IMR-90 (cell line): ENCODE measurements around the gene VIT. TPM values are rescaled to one million over a fixed set of nuclear protein-coding genes. Genes with fewer than 3 reads are reported as not detected.

Experiments
- ATAC-seq: fragments of 200-7000 bp; cut with Tn5 transposase; 2 replicates; pipeline ENCODE4 v1.9.1; 2020; ENCODE audit warnings: low read depth, mild to moderate bottlenecking, moderate library complexity
- BruUV-seq: library from RNA; stranded (reverse); fragments of 400-500 nt; replicated peaks from 2 replicates; lab custom pipeline; 2021; lab: Mats Ljungman, UMichigan
- CTCF ChIA-PET: fragments of 300-600 bp; formaldehyde crosslinking; extraction: SDS; loops from one replicate; lab custom pipeline; 2021; ENCODE audit warnings: antibody characterized with exemption; lab: Yijun Ruan, JAX
- POLR2A ChIA-PET: fragments of 300-600 bp; sonication (Branson Sonifier 250); formaldehyde crosslinking; loops from one replicate; lab custom pipeline; 2022; ENCODE audit warnings: antibody characterized with exemption; ENCODE audit not compliant: unreplicated experiment; lab: Charles Lee
- DNase-seq: peaks from one replicate; pipeline ENCODE4 v3.0.0; 2013
- H2AFZ ChIP-seq: replicated peaks from 2 replicates; pipeline ENCODE3; 2013; ENCODE audit warnings: low read length, mild to moderate bottlenecking; ENCODE audit not compliant: poor library complexity
- H2AK5ac ChIP-seq: 2 replicates; pipeline ENCODE4 v1.6.1; 2013; ENCODE audit warnings: low read depth, low read length, inconsistent platforms
- H2AK9ac ChIP-seq: replicated peaks from 2 replicates; pipeline ENCODE3; 2013; ENCODE audit warnings: mild to moderate bottlenecking, low read depth, low read length, moderate library complexity; ENCODE audit not compliant: poor library complexity
- H2BK120ac ChIP-seq: 2 replicates; pipeline ENCODE4 v1.6.1; 2013; ENCODE audit warnings: low read depth, low read length, inconsistent platforms
- H2BK15ac ChIP-seq: 3 replicates; pipeline ENCODE4 v1.6.1; 2013; ENCODE audit warnings: low read depth, low read length, inconsistent platforms
- H2BK20ac ChIP-seq: 2 replicates; pipeline ENCODE4 v1.6.1; 2013; ENCODE audit warnings: low read depth, mild to moderate bottlenecking, inconsistent platforms, low read length, moderate library complexity
- H2BK5ac ChIP-seq: 2 replicates; pipeline ENCODE4 v1.6.1; 2013; ENCODE audit warnings: mild to moderate bottlenecking, low read depth, low read length, inconsistent platforms; ENCODE audit not compliant: poor library complexity, severe bottlenecking
- H3K14ac ChIP-seq: replicated peaks from 2 replicates; pipeline ENCODE4 v1.6.1; 2013; ENCODE audit warnings: low read depth, low read length, inconsistent platforms
- H3K18ac ChIP-seq: 2 replicates; pipeline ENCODE4 v1.6.1; 2013; ENCODE audit warnings: low read depth, low read length, control low read depth
- H3K23ac ChIP-seq: 2 replicates; pipeline ENCODE4 v1.6.1; 2013; ENCODE audit warnings: low read depth, low read length, inconsistent platforms
- H3K27ac ChIP-seq: 2 replicates; pipeline ENCODE4 v1.5.1; 2013; ENCODE audit warnings: mild to moderate bottlenecking, control low read depth, low read length; ENCODE audit not compliant: insufficient read depth
- H3K27me3 ChIP-seq: 2 replicates; pipeline ENCODE4 v1.6.1; 2013; ENCODE audit warnings: low read length; ENCODE audit not compliant: control insufficient read depth, insufficient read depth
- H3K36me3 ChIP-seq: 2 replicates; pipeline ENCODE4 v1.6.1; 2013; ENCODE audit warnings: low read length, mixed read lengths; ENCODE audit not compliant: control insufficient read depth, insufficient read depth
- H3K4ac ChIP-seq: 2 replicates; pipeline ENCODE4 v1.6.1; 2013; ENCODE audit warnings: low read depth, low read length, inconsistent platforms
- H3K4me1 ChIP-seq: 2 replicates; pipeline ENCODE4 v1.6.1; 2013; ENCODE audit warnings: low read length, mixed read lengths; ENCODE audit not compliant: control insufficient read depth, insufficient read depth
- H3K4me2 ChIP-seq: 2 replicates; pipeline ENCODE4 v1.6.1; 2013; ENCODE audit warnings: low read depth, mild to moderate bottlenecking, control low read depth, low read length, moderate library complexity
- H3K4me3 ChIP-seq: 2 replicates; pipeline ENCODE4 v1.5.1; 2013; ENCODE audit warnings: low read depth, mild to moderate bottlenecking, control low read depth, low read length, moderate library complexity; ENCODE audit not compliant: insufficient read depth
- H3K56ac ChIP-seq: 2 replicates; pipeline ENCODE4 v1.6.1; 2013; ENCODE audit warnings: low read length, inconsistent platforms; ENCODE audit not compliant: insufficient read depth; ENCODE audit errors: extremely low read depth
- H3K79me1 ChIP-seq, 2 experiments: 2 replicates each; pipeline ENCODE4 v1.6.1; 2013; ENCODE audit warnings: low read length in 2 of 2, inconsistent platforms in 1 of 2, low read depth in 1 of 2
- H3K9ac ChIP-seq: 2 replicates; pipeline ENCODE4 v1.6.1; 2013; ENCODE audit warnings: low read depth, low read length, control low read depth
- H3K9me1 ChIP-seq: 2 replicates; pipeline ENCODE4 v1.6.1; 2013; ENCODE audit warnings: low read length, inconsistent platforms; ENCODE audit not compliant: insufficient read depth
- H3K9me3 ChIP-seq: 2 replicates; pipeline ENCODE4 v1.6.1; 2013; ENCODE audit warnings: low read length; ENCODE audit not compliant: control insufficient read depth, insufficient read depth
- H4K20me1 ChIP-seq: 2 replicates; pipeline ENCODE4 v1.6.1; 2013; ENCODE audit warnings: low read length, inconsistent platforms; ENCODE audit not compliant: insufficient read depth
- H4K5ac ChIP-seq: 2 replicates; pipeline ENCODE4 v1.6.1; 2013; ENCODE audit warnings: mild to moderate bottlenecking, low read depth, low read length, control low read depth
- H4K8ac ChIP-seq, 2 experiments: 2 replicates each; pipeline ENCODE4 v1.6.1; 2013; ENCODE audit warnings: low read depth in 2 of 2, low read length in 2 of 2, control low read depth in 1 of 2, inconsistent platforms in 1 of 2
- H4K91ac ChIP-seq: 2 replicates; pipeline ENCODE4 v1.6.1; 2013; ENCODE audit warnings: low read depth, low read length, inconsistent platforms; ENCODE audit not compliant: insufficient read depth
- CEBPB ChIP-seq: IDR thresholded peaks from 2 replicates; pipeline ENCODE4 v1.6.1; 2012; ENCODE audit warnings: low read depth, low read length, improper control_type of control experiment
- CHD1 ChIP-seq: IDR thresholded peaks from 2 replicates; pipeline ENCODE4 v1.6.1; 2012; ENCODE audit warnings: low read depth, low read length, improper control_type of control experiment
- CTCF ChIP-seq: conservative IDR thresholded peaks from 2 replicates; pipeline ENCODE4 v1.5.1; 2012; ENCODE audit warnings: mild to moderate bottlenecking, low read depth, low read length, improper control_type of control experiment
- MAFK ChIP-seq: IDR thresholded peaks from 2 replicates; pipeline ENCODE4 v1.6.1; 2012; ENCODE audit warnings: low read depth, low read length, improper control_type of control experiment
- MXI1 ChIP-seq: IDR thresholded peaks from 2 replicates; pipeline ENCODE4 v1.6.1; 2012; ENCODE audit warnings: low read depth, mild to moderate bottlenecking, low read length, moderate library complexity, borderline replicate concordance
- NFE2L2 ChIP-seq: fragments of 150-350 bp; IDR thresholded peaks from 2 replicates; pipeline ENCODE4 v1.6.1; 2016; ENCODE audit warnings: low read depth, mild to moderate bottlenecking, low read length
- POLR2A ChIP-seq: IDR thresholded peaks from 2 replicates; pipeline ENCODE4 v1.6.1; 2012; ENCODE audit warnings: mild to moderate bottlenecking, low read depth, low read length
- RCOR1 ChIP-seq: IDR thresholded peaks from 2 replicates; pipeline ENCODE4 v1.6.1; 2012; ENCODE audit warnings: mild to moderate bottlenecking, low read length, improper control_type of control experiment; ENCODE audit not compliant: insufficient replicate concordance
- RFX5 ChIP-seq: IDR thresholded peaks from 2 replicates; pipeline ENCODE4 v1.8.0; 2012; ENCODE audit warnings: low read depth, mild to moderate bottlenecking, low read length, moderate library complexity
- SMC3 ChIP-seq: fragments of 150-350 bp; IDR thresholded peaks from 2 replicates; pipeline ENCODE4 v1.6.1; 2016; ENCODE audit warnings: low read depth, mild to moderate bottlenecking, antibody characterized with exemption, low read length, moderate library complexity
- WGBS, 2 experiments: methylation state at CpG; one replicate each; pipeline versions ENCODE4 v1.1.5 to v1.1.7; 2013; ENCODE audit warnings: missing lambda C conversion rate in 2 of 2; ENCODE audit not compliant: insufficient read length in 1 of 2; ENCODE audit errors: extremely low coverage in 2 of 2; 5-methylcytosine and 5-hydroxymethylcytosine counted together
- dilution Hi-C: fragments of 300-500 bp; cut with HindIII; formaldehyde crosslinking; loops from one replicate; pipeline ENCODE4 v1.14.3; 2018; ENCODE audit warnings: low sequenced_read_pairs; ENCODE audit not compliant: unreplicated experiment
- in situ Hi-C: fragments of 300-500 bp; cut with MboI; formaldehyde crosslinking; loops from 3 replicates; pipeline ENCODE4 v1.14.3; 2019; ENCODE audit warnings: low sequenced_read_pairs, inconsistent platforms, mixed read lengths
- intact Hi-C: fragments of 100-400 bp; cut with micrococcal nuclease; formaldehyde crosslinking; loops from 2 replicates; pipeline ENCODE4 v1.10.0; 2022
- polyA plus RNA-seq, 3 experiments: library from polyadenylated mRNA; depleted of rRNA; stranded (reverse); fragments of >200 nt; gene quantifications; 2 replicates each; pipeline ENCODE4 v1.2.3, GENCODE V29; 2012; ENCODE audit warnings: low replicate concordance in 1 of 3
- total RNA-seq: library from RNA; depleted of rRNA; stranded (reverse); fragments of >200 nt; gene quantifications from 2 replicates; pipeline ENCODE4 v1.2.3, GENCODE V29; 2012

Gene VIT
- total and polyA plus RNA-seq, 2 of the 4 experiments (the other 2 are of a cell fraction) = under 0.01 TPM; not detected in 1

- BruUV-seq = no TSS peak
- H3K4ac ChIP-seq = no peak overlapping the region; the same call in 1 of the 2 replicates
Observed at GRCh38 chr2:36693825-36694224, 2.7 kb upstream of the VIT start.

More at GRCh38 chr2:36693825-36694224, 2.7 kb upstream of the VIT start:
- Histone ChIP-seq H4K91ac (no peak overlapping the region), H3K4me2 (no peak overlapping the region), H3K18ac (no peak overlapping the region), H3K79me1 (no peaks in the 10 kb centered on the region), H3K36me3 (no peaks in the 10 kb centered on the region), H2AK5ac (no peak overlapping the region), H3K14ac (no peak overlapping the region), H3K4me3 (no peak overlapping the region), H4K20me1 (no peaks in the 10 kb centered on the region), H3K9ac (no peak overlapping the region), H2AFZ (no peak overlapping the region), H2BK15ac (no peak overlapping the region), H2BK5ac (no peak overlapping the region), H2AK9ac (no peak overlapping the region), H3K56ac (no peak overlapping the region), H2BK20ac (no peak overlapping the region), H3K9me3 (no peaks in the 10 kb centered on the region), H4K5ac (no peak overlapping the region), H3K23ac (no peak overlapping the region), H3K27ac (no peak overlapping the region), H3K4me1 (peaks cover 4% of the 10 kb centered on the region), H3K27me3 (no peaks in the 10 kb centered on the region), H3K9me1 (no peaks in the 10 kb centered on the region), H2BK120ac (no peak overlapping the region), H4K8ac (no peak overlapping the region)
- DNase-seq (no peak), ATAC-seq (no peak)
- dilution Hi-C loops = no loop called here
- ChIA-PET CTCF (no interaction called here), POLR2A (no interaction called here)
- TF ChIP-seq POLR2A (no peak), RCOR1 (no peak), CEBPB (no peak), RFX5 (no peak), SMC3 (no peak), MXI1 (no peak), CHD1 (no peak), CTCF (no peak), MAFK (no peak), NFE2L2 (no peak)
- in situ Hi-C loops = no loop called here
- WGBS, 2 experiments = no CpG with 5 or more reads among the region's 7 CpGs
- intact Hi-C loops = no loop called here
